A549 (cell line): ENCODE results near the gene SYP. TPM values are rescaled to one million over a fixed set of nuclear protein-coding genes. Genes with fewer than 3 reads are reported as not detected.

ENCODE experiments used
- ATAC-seq, 2 experiments: fragments of 200-7000 bp in 1 of 2; fragments of >200 bp in 1 of 2; cut with Nextera tagmentation in 1 of 2; cut with Tn5 transposase in 1 of 2; 3 replicates each; pipeline versions ENCODE4 v1.8.0 to v1.9.1; 2018 to 2020; ENCODE audit warnings: mild to moderate bottlenecking in 1 of 2, moderate library complexity in 1 of 2
- CTCF ChIA-PET: fragments of 300-600 bp; sonication (Branson Sonifier 250); formaldehyde crosslinking; extraction: SDS; loops from one replicate; lab custom pipeline; 2021; ENCODE audit warnings: antibody characterized with exemption, inconsistent platforms; lab: Yijun Ruan, JAX
- POLR2A ChIA-PET: fragments of 350-600 bp; formaldehyde crosslinking; extraction: SDS; loops from one replicate; lab custom pipeline; 2021; ENCODE audit warnings: antibody characterized with exemption, inconsistent platforms; lab: Yijun Ruan, JAX
- DNase-seq, 2 experiments: peaks; one replicate each; pipeline versions ENCODE4 v3.0.0 to v3.0.0-alpha.2; 2011 to 2016; ENCODE audit warnings: low read depth in 1 of 2, low spot score in 1 of 2
- FAIRE-seq: peaks from 2 replicates; lab custom pipeline; 2011; peaks lifted over from hg19 to GRCh38; lab: Jason Lieb, UNC
- H3K27ac ChIP-seq, 2 experiments: fragments of >200 bp; sonication (Bioruptor Twin); formaldehyde crosslinking; 3 replicates each; pipeline ENCODE4 v1.5.1; 2016 to 2017
- H3K4me1 ChIP-seq: fragments of >200 bp; sonication (Bioruptor Twin); formaldehyde crosslinking; 3 replicates; pipeline ENCODE4 v1.6.1; 2016
- H3K4me2 ChIP-seq: fragments of >200 bp; sonication (Bioruptor Twin); formaldehyde crosslinking; 3 replicates; pipeline ENCODE4 v1.6.1; 2016
- H3K4me3 ChIP-seq: fragments of >200 bp; sonication (Bioruptor Twin); formaldehyde crosslinking; 3 replicates; pipeline ENCODE4 v1.5.1; 2016
- H3K9me3 ChIP-seq: fragments of >200 bp; sonication (Bioruptor Twin); formaldehyde crosslinking; 3 replicates; pipeline ENCODE4 v1.6.1; 2016
- BHLHE40 ChIP-seq: IDR thresholded peaks from 2 replicates; pipeline ENCODE4 v1.6.1; 2012; ENCODE audit warnings: low read depth, low read length, inconsistent platforms
- CEBPB ChIP-seq, 2 experiments: fragments of >200 bp in 1 of 2; sonication (Bioruptor Twin) in 1 of 2; formaldehyde crosslinking in 1 of 2; IDR thresholded peaks; 2 replicates each; pipeline ENCODE4 v1.6.1; 2012 to 2016
- CHD4 ChIP-seq: fragments of 200-600 bp; sonication (generic); IDR thresholded peaks from 2 replicates; pipeline ENCODE4 v1.6.1; 2016; ENCODE audit warnings: antibody characterized with exemption, mild to moderate bottlenecking, borderline replicate concordance
- CTCF ChIP-seq: fragments of >200 bp; sonication (Bioruptor Twin); formaldehyde crosslinking; IDR thresholded peaks from 3 replicates; pipeline ENCODE4 v1.5.1; 2016
- EHF ChIP-seq: fragments of 250-450 bp; sonication (Bioruptor Pico); IDR thresholded peaks from 2 replicates; pipeline ENCODE4 v1.5.0; 2020; ENCODE audit warnings: mild to moderate bottlenecking
- EHMT2 ChIP-seq: fragments of 200-600 bp; sonication (generic); IDR thresholded peaks from 2 replicates; pipeline ENCODE4 v1.6.1; 2016; ENCODE audit warnings: antibody characterized with exemption, low read depth, mild to moderate bottlenecking, moderate library complexity
- ELK1 ChIP-seq: fragments of 150-350 bp; IDR thresholded peaks from 2 replicates; pipeline ENCODE4 v1.6.1; 2014; ENCODE audit warnings: low read depth, mild to moderate bottlenecking, low read length
- EP300 ChIP-seq, 2 experiments: fragments of >200 bp; sonication (Bioruptor Twin); formaldehyde crosslinking; IDR thresholded peaks; 2 replicates in 1 of 2; 3 replicates in 1 of 2; pipeline ENCODE4 v1.6.1; 2016 to 2017
- FOSB ChIP-seq: fragments of 250-450 bp; sonication (Bioruptor Pico); IDR thresholded peaks from 2 replicates; pipeline ENCODE4 v1.5.0; 2020; ENCODE audit warnings: mild to moderate bottlenecking, moderate library complexity
- FOSL2 ChIP-seq, 2 experiments: fragments of 450-650 bp in 1 of 2; fragments of >200 bp in 1 of 2; sonication (Bioruptor Twin) in 1 of 2; formaldehyde crosslinking; IDR thresholded peaks; 2 replicates each; pipeline versions ENCODE4 v1.5.0 to v1.6.1; 2016 to 2020; ENCODE audit warnings: mild to moderate bottlenecking in 1 of 2, moderate library complexity in 1 of 2
- FOXS1 ChIP-seq: fragments of 250-450 bp; sonication (Bioruptor Pico); IDR thresholded peaks from 2 replicates; pipeline ENCODE4 v1.5.0; 2020; ENCODE audit warnings: mild to moderate bottlenecking, moderate library complexity
- HEYL ChIP-seq: fragments of 250-450 bp; sonication (Bioruptor Pico); IDR thresholded peaks from 2 replicates; pipeline ENCODE4 v1.8.0; 2021; ENCODE audit warnings: mild to moderate bottlenecking, moderate library complexity
- HOXA7 ChIP-seq: fragments of 250-450 bp; sonication (Bioruptor Pico); IDR thresholded peaks from 2 replicates; pipeline ENCODE4 v1.5.0; 2020; ENCODE audit warnings: mild to moderate bottlenecking, moderate library complexity
- HOXB13 ChIP-seq: fragments of 250-450 bp; sonication (Bioruptor Pico); IDR thresholded peaks from 2 replicates; pipeline ENCODE4 v1.5.0; 2020; ENCODE audit warnings: low read depth, mild to moderate bottlenecking, moderate library complexity
- HOXB5 ChIP-seq: fragments of 250-450 bp; sonication (Bioruptor Pico); IDR thresholded peaks from 2 replicates; pipeline ENCODE4 v1.5.0; 2020; ENCODE audit warnings: mild to moderate bottlenecking, moderate library complexity
- JUNB ChIP-seq: fragments of >200 bp; sonication (Bioruptor Twin); formaldehyde crosslinking; IDR thresholded peaks from 2 replicates; pipeline ENCODE4 v1.6.1; 2016
- KDM1A ChIP-seq: fragments of 200-600 bp; sonication (generic); IDR thresholded peaks from 2 replicates; pipeline ENCODE4 v1.6.1; 2016; ENCODE audit warnings: low read depth, mild to moderate bottlenecking
- MAZ ChIP-seq: fragments of 150-350 bp; IDR thresholded peaks from 2 replicates; pipeline ENCODE4 v1.6.1; 2014; ENCODE audit warnings: antibody characterized with exemption, low read depth, low read length, borderline replicate concordance
- NFE2L2 ChIP-seq: fragments of 150-350 bp; conservative IDR thresholded peaks from 2 replicates; pipeline ENCODE4 v1.6.1; 2014; ENCODE audit warnings: low read length
- PBX3 ChIP-seq: IDR thresholded peaks from 2 replicates; pipeline ENCODE4 v1.6.1; 2012
- RCOR1 ChIP-seq: fragments of 150-350 bp; IDR thresholded peaks from 2 replicates; pipeline ENCODE4 v1.6.1; 2014; ENCODE audit warnings: antibody characterized with exemption, low read length, low read depth
- SREBF2 ChIP-seq: fragments of 450-650 bp; IDR thresholded peaks from 2 replicates; pipeline ENCODE4 v1.6.1; 2014; ENCODE audit warnings: mild to moderate bottlenecking, moderate library complexity
- TP53 ChIP-seq: fragments of 250-450 bp; sonication (Bioruptor Pico); IDR thresholded peaks from 2 replicates; pipeline ENCODE4 v1.5.0; 2021; ENCODE audit warnings: mild to moderate bottlenecking, moderate library complexity
- ZC3H11A ChIP-seq: fragments of 450-650 bp; IDR thresholded peaks from 2 replicates; pipeline ENCODE4 v1.6.1; 2014; ENCODE audit warnings: antibody characterized with exemption, mild to moderate bottlenecking
- WGBS: methylation state at CpG from one replicate; pipeline ENCODE4 v1.1.6; 2017; ENCODE audit errors: missing lambda C conversion rate; 5-methylcytosine and 5-hydroxymethylcytosine counted together
- polyA plus RNA-seq, 4 experiments: library from polyadenylated mRNA; depleted of rRNA in 3 of 4; stranded (reverse); fragments of >200 nt; fragmentation: RNase III in 1 of 4; extraction: RNeasy Plus Mini Kit Qiagen cat#74134 plus additional on column Dnase treatment in 1 of 4; gene quantifications; 2 replicates in 3 of 4; 3 replicates in 1 of 4; pipeline ENCODE4 v1.2.3, GENCODE V29; 2011 to 2017
- TF ChIP-seq, protein P1 (sequence below): fragments of 450-650 bp; IDR thresholded peaks from 2 replicates; pipeline ENCODE4 v1.6.1; 2014; ENCODE audit warnings: antibody characterized with exemption
- TF ChIP-seq, protein P2 (sequence below): IDR thresholded peaks from 2 replicates; pipeline ENCODE4 v1.6.1; 2012; ENCODE audit warnings: low read depth, borderline replicate concordance
- TF ChIP-seq, protein P3 (sequence below): fragments of 250-450 bp; sonication (Bioruptor Pico); IDR thresholded peaks from 2 replicates; pipeline ENCODE4 v1.5.0; 2021; ENCODE audit warnings: mild to moderate bottlenecking, moderate library complexity, borderline replicate concordance

SYP gene
- polyA plus RNA-seq, 2 of the 4 experiments (the other 2 are of a cell fraction), result 1.3 to 3.8 TPM

- no peak for TF ChIP-seq PBX3
These were observed 37.4 kb downstream of the SYP start, which contains the start of gene MAGIX (continued) for GRCh38 chrX:49162620-49163019.

DNA sequence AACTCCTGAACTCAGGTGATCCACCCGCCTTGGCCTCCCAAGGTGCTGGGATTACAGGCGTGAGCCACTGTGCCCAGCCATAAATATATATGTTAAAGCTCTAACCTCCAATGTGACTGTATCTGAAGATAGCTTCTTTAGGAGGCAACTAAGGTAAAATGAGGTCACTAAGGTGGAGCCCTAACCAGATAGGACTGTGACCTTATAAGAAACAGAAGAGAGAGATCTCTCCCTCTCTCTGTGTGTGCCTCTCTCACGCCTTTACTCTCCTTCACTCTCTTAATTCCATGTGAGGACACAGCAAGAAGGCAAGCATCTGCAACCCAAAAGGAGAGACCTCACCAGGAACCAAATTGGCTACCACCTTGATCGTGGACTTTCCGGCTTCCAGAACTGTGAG, 38.4 kb downstream of the SYP start:
- 89% methylated on average over 5 of the region's 5 CpGs for WGBS
- H3K27ac ChIP-seq, result no peak overlapping the region
- CTCF ChIA-PET, result no interaction called here
- no peak overlapping the region for H3K4me2 ChIP-seq
- no peaks in the 10 kb centered on the region for H3K9me3 ChIP-seq
- no peak for TF ChIP-seq EHMT2
- TF ChIP-seq HOXB5 (CRISPR knock-in tag), result no peak
- TF ChIP-seq NFE2L2, result no peak
- no peak for TF ChIP-seq ELK1
- no peak for TF ChIP-seq FOSB
- no peak for TF ChIP-seq ZC3H11A
- no peak for TF ChIP-seq RCOR1
- no peak for TF ChIP-seq EHF (CRISPR knock-in tag)
- no peak for TF ChIP-seq PBX3
- TF ChIP-seq JUNB, result no peak
- TF ChIP-seq HEYL, result no peak
- TF ChIP-seq, protein P1, sequence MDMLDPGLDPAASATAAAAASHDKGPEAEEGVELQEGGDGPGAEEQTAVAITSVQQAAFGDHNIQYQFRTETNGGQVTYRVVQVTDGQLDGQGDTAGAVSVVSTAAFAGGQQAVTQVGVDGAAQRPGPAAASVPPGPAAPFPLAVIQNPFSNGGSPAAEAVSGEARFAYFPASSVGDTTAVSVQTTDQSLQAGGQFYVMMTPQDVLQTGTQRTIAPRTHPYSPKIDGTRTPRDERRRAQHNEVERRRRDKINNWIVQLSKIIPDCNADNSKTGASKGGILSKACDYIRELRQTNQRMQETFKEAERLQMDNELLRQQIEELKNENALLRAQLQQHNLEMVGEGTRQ, result no peak
- no peak for TF ChIP-seq CEBPB (IDR thresholded peaks at IDR 0.05)
- TF ChIP-seq FOXS1 (CRISPR knock-in tag), result no peak
- no peak for TF ChIP-seq MAZ
- TF ChIP-seq CHD4, result no peak
- TF ChIP-seq TP53 (CRISPR knock-in tag), result no peak
- no peak for TF ChIP-seq SREBF2
- TF ChIP-seq, protein P2, sequence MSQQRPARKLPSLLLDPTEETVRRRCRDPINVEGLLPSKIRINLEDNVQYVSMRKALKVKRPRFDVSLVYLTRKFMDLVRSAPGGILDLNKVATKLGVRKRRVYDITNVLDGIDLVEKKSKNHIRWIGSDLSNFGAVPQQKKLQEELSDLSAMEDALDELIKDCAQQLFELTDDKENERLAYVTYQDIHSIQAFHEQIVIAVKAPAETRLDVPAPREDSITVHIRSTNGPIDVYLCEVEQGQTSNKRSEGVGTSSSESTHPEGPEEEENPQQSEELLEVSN, result no peak
- H3K4me3 ChIP-seq, result no peak overlapping the region
- DNase-seq, result no peak
- peaks cover 4% of the 10 kb centered on the region; the same call in 2 of the 3 replicates for H3K4me1 ChIP-seq
- ATAC-seq, result no peak
- FAIRE-seq, result no peak
- POLR2A ChIA-PET, result no interaction called here

GRCh38 chrX:49160908-49161307, 39.1 kb downstream of the SYP start:
- no peak for DNase-seq
- Histone ChIP-seq H3K4me3 (no peak overlapping the region), H3K4me1 (peaks cover 7% of the 10 kb centered on the region; the same call in 2 of the 3 replicates), H3K9me3 (no peaks in the 10 kb centered on the region), H3K27ac (no peak overlapping the region), H3K4me2 (no peak overlapping the region)
- no peak for ATAC-seq
- FAIRE-seq, result no peak
- ChIA-PET POLR2A (no interaction called here), CTCF (no interaction called here)
- WGBS, result 94% methylated on average over 2 of the region's 2 CpGs
- TF ChIP-seq FOSL2 (IDR thresholded peaks at IDR 0.05) (no peak), FOSL2 (CRISPR knock-in tag; IDR thresholded peaks at IDR 0.05) (no peak), EP300 (IDR thresholded peaks at IDR 0.05) (no peak), KDM1A (no peak), CTCF (no peak), HOXA7 (CRISPR knock-in tag) (no peak), ELK1 (no peak), HOXB13 (CRISPR knock-in tag) (no peak), BHLHE40 (no peak)
- TF ChIP-seq, protein P3, sequence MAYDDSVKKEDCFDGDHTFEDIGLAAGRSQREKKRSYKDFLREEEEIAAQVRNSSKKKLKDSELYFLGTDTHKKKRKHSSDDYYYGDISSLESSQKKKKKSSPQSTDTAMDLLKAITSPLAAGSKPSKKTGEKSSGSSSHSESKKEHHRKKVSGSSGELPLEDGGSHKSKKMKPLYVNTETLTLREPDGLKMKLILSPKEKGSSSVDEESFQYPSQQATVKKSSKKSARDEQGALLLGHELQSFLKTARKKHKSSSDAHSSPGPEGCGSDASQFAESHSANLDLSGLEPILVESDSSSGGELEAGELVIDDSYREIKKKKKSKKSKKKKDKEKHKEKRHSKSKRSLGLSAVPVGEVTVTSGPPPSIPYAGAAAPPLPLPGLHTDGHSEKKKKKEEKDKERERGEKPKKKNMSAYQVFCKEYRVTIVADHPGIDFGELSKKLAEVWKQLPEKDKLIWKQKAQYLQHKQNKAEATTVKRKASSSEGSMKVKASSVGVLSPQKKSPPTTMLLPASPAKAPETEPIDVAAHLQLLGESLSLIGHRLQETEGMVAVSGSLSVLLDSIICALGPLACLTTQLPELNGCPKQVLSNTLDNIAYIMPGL (CRISPR knock-in tag), result no peak
